Prostate gland (tissue), 2 donors: Measurements from ENCODE around the gene CACNA1S. TPM values are rescaled to one million over a fixed set of nuclear protein-coding genes. Genes with fewer than 3 reads are reported as not detected.

Experiments
- DNase-seq: peaks from one replicate; pipeline ENCODE4 v3.0.0-alpha.2; 2019; ENCODE audit warnings: low spot score
- H3K27ac ChIP-seq, 2 donors: fragments of 200-600 bp; sonication (generic); 2 replicates each; pipeline ENCODE4 v1.5.1; 2017 to 2019
- H3K27me3 ChIP-seq: fragments of 200-600 bp; sonication (generic); replicated peaks from 2 replicates; pipeline ENCODE4 v1.5.1; 2019; ENCODE audit not compliant: insufficient read depth
- H3K36me3 ChIP-seq, 2 donors: fragments of 200-600 bp; sonication (generic); 1 replicate in 1 of 2; 2 replicates in 1 of 2; pipeline versions ENCODE4 v1.5.1 to v1.8.1; 2017 to 2019
- H3K4me1 ChIP-seq: fragments of 200-600 bp; sonication (generic); replicated peaks from 2 replicates; pipeline ENCODE4 v1.5.1; 2019
- H3K4me3 ChIP-seq, 2 donors: fragments of 200-600 bp; sonication (generic); 2 replicates each; pipeline ENCODE4 v1.5.1; 2017 to 2019
- H3K9me3 ChIP-seq: fragments of 200-600 bp; sonication (generic); 2 replicates; pipeline ENCODE4 v1.5.1; 2017
- CTCF ChIP-seq, 4 experiments: fragments of 200-600 bp in 2 of 4; fragments of 450-650 bp in 2 of 4; sonication (generic) in 2 of 4; IDR thresholded peaks; 1 replicate in 3 of 4; 2 replicates in 1 of 4; pipeline ENCODE4 v1.5.1; 2016 to 2019; ENCODE audit warnings: antibody characterized with exemption in 4 of 4, mild to moderate bottlenecking in 2 of 4, moderate library complexity in 2 of 4
- POLR2A ChIP-seq: fragments of 450-650 bp; IDR thresholded peaks from one replicate; pipeline ENCODE4 v1.6.1; 2016; ENCODE audit warnings: antibody characterized with exemption, mild to moderate bottlenecking
- POLR2AphosphoS5 ChIP-seq: sonication (generic); formaldehyde crosslinking; IDR thresholded peaks from one replicate; pipeline ENCODE4 v1.6.1; 2017; ENCODE audit warnings: antibody characterized with exemption
- WGBS: methylation state at CpG from one replicate; pipeline ENCODE4 v1.1.5; 2018; 5-methylcytosine and 5-hydroxymethylcytosine counted together
- intact Hi-C: fragments of 100-400 bp; cut with DNase I; formaldehyde crosslinking; loops from one replicate; pipeline ENCODE4 v1.14.2; 2022
- total RNA-seq, 2 donors: library from RNA; depleted of rRNA; stranded (reverse); fragments of >200 nt; gene quantifications; one replicate each; pipeline ENCODE4 v1.1.0, GENCODE V29; 2016

The CACNA1S gene
- total RNA-seq, 2 donors from 2014 or later = 0.55 TPM; not detected in 1

- 94% methylated on average over 5 of the region's 5 CpGs for WGBS
- TF ChIP-seq POLR2A = no peak
- TF ChIP-seq CTCF (IDR thresholded peaks at IDR 0.05) = no peak
- no peak for TF ChIP-seq POLR2AphosphoS5
- Histone ChIP-seq H3K9me3 (no peaks in the 10 kb centered on the region), H3K36me3 (no peaks in the 10 kb centered on the region), H3K27ac (no peak overlapping the region), H3K4me3 (no peak overlapping the region), H3K27me3 (no peaks in the 10 kb centered on the region), H3K4me1 (no peaks in the 10 kb centered on the region)
- DNase-seq = no peak
- intact Hi-C loops = no loop called here
Measured at GRCh38 chr1:201110616-201111015, 1.6 kb downstream of the CACNA1S start.

- DNase-seq = no peak
- Histone ChIP-seq H3K27me3 (no peaks in the 10 kb centered on the region), H3K4me1 (no peaks in the 10 kb centered on the region), H3K4me3 (no peak overlapping the region), H3K9me3 (no peaks in the 10 kb centered on the region), H3K36me3 (no peaks in the 10 kb centered on the region), H3K27ac (no peak overlapping the region)
- no peak for TF ChIP-seq CTCF (IDR thresholded peaks at IDR 0.05)
- no peak for TF ChIP-seq POLR2A
- no peak for TF ChIP-seq POLR2AphosphoS5
- intact Hi-C loops = no loop called here
- WGBS = 95% methylated on average over 10 of the region's 10 CpGs
Measured at GRCh38 chr1:201110138-201110537, 2.1 kb downstream of the CACNA1S start.

- TF ChIP-seq POLR2AphosphoS5 = no peak
- Histone ChIP-seq H3K4me3 (no peak overlapping the region), H3K4me1 (no peaks in the 10 kb centered on the region), H3K9me3 (no peaks in the 10 kb centered on the region), H3K36me3 (no peaks in the 10 kb centered on the region), H3K27me3 (no peaks in the 10 kb centered on the region), H3K27ac (no peak overlapping the region)
- 100% methylated on average over 1 of the region's 1 CpG for WGBS
- intact Hi-C loops = no loop called here
- no peak for DNase-seq
Measured at GRCh38 chr1:201109651-201110050, 2.6 kb downstream of the CACNA1S start.

GRCh38 chr1:201108614-201109013 is 3.6 kb downstream of the CACNA1S start:
- Histone ChIP-seq H3K9me3 (no peaks in the 10 kb centered on the region), H3K27ac (no peak overlapping the region), H3K36me3 (no peaks in the 10 kb centered on the region), H3K4me1 (no peaks in the 10 kb centered on the region), H3K27me3 (no peaks in the 10 kb centered on the region), H3K4me3 (no peak overlapping the region)
- intact Hi-C loops = no loop called here
- no peak for DNase-seq
- no peak for TF ChIP-seq POLR2A
- no peak for TF ChIP-seq POLR2AphosphoS5
- no peak for TF ChIP-seq CTCF (IDR thresholded peaks at IDR 0.05)
- 56% methylated on average over 1 of the region's 1 CpG for WGBS

GRCh38 chr1:201105688-201106087 is 6.5 kb downstream of the CACNA1S start:
- DNase-seq = no peak
- no peak overlapping the region for H3K4me3 ChIP-seq
- TF ChIP-seq POLR2A (no peak), POLR2AphosphoS5 (no peak), CTCF (IDR thresholded peaks at IDR 0.05) (no peak)
- no peak overlapping the region for H3K27ac ChIP-seq
- H3K9me3 ChIP-seq = no peaks in the 10 kb centered on the region
- no peaks in the 10 kb centered on the region for H3K27me3 ChIP-seq
- 78% methylated on average over 5 of the region's 5 CpGs for WGBS
- intact Hi-C loops = no loop called here
- no peaks in the 10 kb centered on the region for H3K4me1 ChIP-seq
- H3K36me3 ChIP-seq = no peaks in the 10 kb centered on the region
